HG03442 (cell line): ENCODE measurements around the gene HNRNPU.
A peak's percentile ranks its signal among the peaks of the same experiment; 100 is the strongest.
"Not testable (repeated sequence)": the region's sequence is repeated elsewhere in the genome, so short reads cannot be mapped to it uniquely, and the experiment has no call there.

Experiments
- ATAC-seq: cut with Tn5 transposase; IDR thresholded peaks from one replicate; pipeline ENCODE4 v1.9.1; 2021; ENCODE audit warnings: mild to moderate bottlenecking, moderate library complexity; ENCODE audit not compliant: unreplicated experiment

Gene HNRNPU

GRCh38 chr1:244841273-244841927, 22.9 kb downstream of the HNRNPU start:
- ATAC-seq = no peak

- no peak for ATAC-seq
Measured at GRCh38 chr1:244840219-244840794, 24.0 kb downstream of the HNRNPU start.

- no peak for ATAC-seq
Measured at GRCh38 chr1:244839656-244840055, 24.7 kb downstream of the HNRNPU start.

- ATAC-seq = no peak
Measured at GRCh38 chr1:244837597-244838258, 26.6 kb downstream of the HNRNPU start.

- ATAC-seq = no peak
Measured at GRCh38 chr1:244836584-244836983, 27.8 kb downstream of the HNRNPU start.

- no peak for ATAC-seq
Measured at GRCh38 chr1:244836135-244836521, 28.2 kb downstream of the HNRNPU start.

- peak; percentile 58 for ATAC-seq
Measured at GRCh38 chr1:244835276-244836134, 28.8 kb downstream of the HNRNPU start, which contains the start of gene COX20. COX20 (plus strand) TSS chr1:244835658; CDS start chr1:244835715, 57 bp downstream.

- peak; percentile 57 for ATAC-seq
Measured at GRCh38 chr1:244834543-244835275, 29.6 kb downstream of the HNRNPU start.

GRCh38 chr1:244833734-244834542, 30.4 kb downstream of the HNRNPU start:
- no peak for ATAC-seq

GRCh38 chr1:244833260-244833659, 31.1 kb downstream of the HNRNPU start:
- not testable (repeated sequence) for ATAC-seq

GRCh38 chr1:244830639-244831038, 33.7 kb downstream of the HNRNPU start:
- ATAC-seq = no peak

- ATAC-seq = no peak
Measured at GRCh38 chr1:244826712-244827111, 37.6 kb downstream of the HNRNPU start.

GRCh38 chr1:244822878-244823277, 41.5 kb downstream of the HNRNPU start:
- ATAC-seq = no peak

- ATAC-seq = no peak
Measured at GRCh38 chr1:244821134-244821533, 43.2 kb downstream of the HNRNPU start.

GRCh38 chr1:244820131-244820530, 44.2 kb downstream of the HNRNPU start:
- ATAC-seq = no peak

- ATAC-seq = no peak
Measured at GRCh38 chr1:244817415-244817894, 46.9 kb downstream of the HNRNPU start.

GRCh38 chr1:244815600-244816099, 48.7 kb downstream of the HNRNPU start:
- ATAC-seq = no peak

GRCh38 chr1:244813327-244813726, 51.0 kb downstream of the HNRNPU start:
- no peak for ATAC-seq

GRCh38 chr1:244810221-244810620, 54.1 kb downstream of the HNRNPU start:
- no peak for ATAC-seq
